BLaER1 treated with 17β-estradiol and CSF1 and Interleukin-3, amounts not matched to agents 10 nM and 100 nM (cell line): ENCODE results near the gene DIAPH2.
"Not testable (repeated sequence)": the region's sequence is repeated elsewhere in the genome, so short reads cannot be mapped to it uniquely, and the experiment has no call there.

Experiments used
- H3K27ac ChIP-seq, 11 experiments: shearing (Covaris generic); formaldehyde crosslinking; 2 replicates each; pipeline ENCODE4 v1.8.1; 2022
- H3K27me3 ChIP-seq, 11 experiments: shearing (Covaris generic); formaldehyde crosslinking; 2 replicates each; pipeline ENCODE4 v1.8.1; 2022
- H3K36me3 ChIP-seq, 11 experiments: shearing (Covaris generic); formaldehyde crosslinking; 2 replicates each; pipeline ENCODE4 v1.8.1; 2022
- H3K4me1 ChIP-seq, 10 experiments: shearing (Covaris generic); formaldehyde crosslinking; 2 replicates each; pipeline ENCODE4 v1.8.1; 2022
- H3K4me2 ChIP-seq, 11 experiments: shearing (Covaris generic); formaldehyde crosslinking; 2 replicates each; pipeline ENCODE4 v1.8.1; 2022
- H3K4me3 ChIP-seq, 10 experiments: shearing (Covaris generic); formaldehyde crosslinking; 2 replicates each; pipeline ENCODE4 v1.8.1; 2022
- H3K9ac ChIP-seq, 11 experiments: shearing (Covaris generic); formaldehyde crosslinking; 2 replicates each; pipeline ENCODE4 v1.8.1; 2022
- H3K9me3 ChIP-seq, 11 experiments: shearing (Covaris generic); formaldehyde crosslinking; replicated peaks in 1 of 11; 2 replicates each; pipeline ENCODE4 v1.8.1; 2022
- H4K20me1 ChIP-seq, 11 experiments: shearing (Covaris generic); formaldehyde crosslinking; 2 replicates each; pipeline ENCODE4 v1.8.1; 2022
- Cebpa-rat ChIP-seq, 11 experiments: shearing (Covaris generic); IDR thresholded peaks; 2 replicates each; pipeline ENCODE4 v1.8.1; 2022

Gene DIAPH2

GRCh38 chrX:96838537-96838936, 153.9 kb downstream of the DIAPH2 start:
- H3K9ac ChIP-seq = no peak overlapping the region
- TF ChIP-seq Cebpa-rat (IDR thresholded peaks at IDR 0.05) = no peak

GRCh38 chrX:96841325-96841724, 156.7 kb downstream of the DIAPH2 start:
- Histone ChIP-seq H3K4me3 (no peak overlapping the region), H3K36me3 (peaks cover 0 to 5% (median 0%) of the 10 kb centered on the region in 11 experiments; a peak in 1 of 22 replicates), H3K9me3 (no peaks in the 10 kb centered on the region), H3K9ac (no peak overlapping the region), H3K27ac (no peak overlapping the region), H3K4me1 (no peaks in the 10 kb centered on the region), H3K27me3 (peaks cover 66 to 90% (median 85%) of the 10 kb centered on the region in 11 experiments), H3K4me2 (no peak overlapping the region), H4K20me1 (peaks cover 0 to 16% (median 11%) of the 10 kb centered on the region in 11 experiments; a peak in 8 of 22 replicates)
- no peak for TF ChIP-seq Cebpa-rat (IDR thresholded peaks at IDR 0.05)

More at GRCh38 chrX:96838537-96838936, 153.9 kb downstream of the DIAPH2 start:
- peaks cover 52 to 86% (median 82%) of the 10 kb centered on the region in 11 experiments for H3K27me3 ChIP-seq
- H3K4me1 ChIP-seq = no peaks in the 10 kb centered on the region
- H4K20me1 ChIP-seq = peaks cover 0 to 22% (median 9%) of the 10 kb centered on the region in 11 experiments; a peak in 10 of 22 replicates
- H3K9me3 ChIP-seq = no peaks in the 10 kb centered on the region
- H3K4me3 ChIP-seq = no peak overlapping the region
- no peak overlapping the region for H3K27ac ChIP-seq
- peaks cover 0 to 2% (median 0%) of the 10 kb centered on the region in 11 experiments; a peak in 1 of 22 replicates for H3K36me3 ChIP-seq
- H3K4me2 ChIP-seq = no peak overlapping the region

DNA sequence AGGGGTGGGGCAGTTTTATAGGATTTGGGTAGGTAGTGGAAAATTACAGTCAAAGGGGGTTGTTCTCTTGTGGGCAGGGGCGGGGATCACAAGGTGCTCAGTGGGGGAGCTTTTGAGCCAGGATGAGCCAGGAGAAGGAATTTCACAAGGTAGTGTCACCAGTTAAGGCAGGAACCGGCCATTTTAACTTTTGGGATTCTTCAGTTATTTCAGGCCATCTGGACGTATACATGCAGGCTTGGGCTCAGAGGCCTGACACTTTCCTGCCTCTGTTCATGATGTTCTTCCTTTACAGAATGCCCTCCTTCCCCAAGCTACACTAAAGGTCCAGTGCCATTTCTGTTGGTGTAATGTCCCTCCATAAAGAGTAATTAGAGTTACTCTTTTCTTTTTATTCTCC, 157.2 kb downstream of the DIAPH2 start:
- H3K4me1 ChIP-seq, H3K36me3 ChIP-seq, H3K9me3 ChIP-seq, H3K4me3 ChIP-seq, H3K9ac ChIP-seq, H3K27ac ChIP-seq, H3K4me2 ChIP-seq: not testable (repeated sequence)
- Histone ChIP-seq H3K27me3 (peaks cover 71 to 94% (median 88%) of the 10 kb centered on the region in 11 experiments), H4K20me1 (peaks cover 0 to 16% (median 11%) of the 10 kb centered on the region in 11 experiments; a peak in 9 of 22 replicates)

DNA sequence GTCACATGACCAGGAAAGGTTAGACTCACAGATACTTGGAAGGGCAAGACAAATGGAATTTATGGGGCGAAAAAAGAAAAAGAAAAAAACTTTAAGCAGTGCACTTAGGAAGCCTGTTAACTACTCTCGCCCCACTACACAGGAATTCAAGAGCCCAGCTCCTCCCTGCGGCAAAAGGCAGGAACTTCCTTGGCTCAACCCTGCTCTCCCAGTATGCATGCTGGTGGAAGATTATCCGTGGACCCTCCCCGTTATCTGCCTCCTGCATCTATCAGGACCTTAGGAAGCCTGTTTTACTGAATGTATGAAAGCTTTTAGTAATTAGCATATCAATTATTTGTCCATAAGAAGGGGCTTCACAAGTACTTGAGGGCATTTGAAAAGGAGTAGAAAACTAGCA, 158.9 kb downstream of the DIAPH2 start:
- Histone ChIP-seq H4K20me1 (peaks cover 0 to 30% (median 11%) of the 10 kb centered on the region in 11 experiments; a peak in 11 of 22 replicates), H3K9ac (no peak overlapping the region), H3K27me3 (peaks cover 78 to 99% (median 91%) of the 10 kb centered on the region in 11 experiments), H3K4me3 (no peak overlapping the region), H3K4me1 (no peaks in the 10 kb centered on the region), H3K36me3 (peaks cover 0 to 5% (median 0%) of the 10 kb centered on the region in 11 experiments; a peak in 1 of 22 replicates), H3K27ac (no peak overlapping the region), H3K9me3 (no peaks in the 10 kb centered on the region), H3K4me2 (no peak overlapping the region)
- no peak for TF ChIP-seq Cebpa-rat (IDR thresholded peaks at IDR 0.05)

GRCh38 chrX:96846841-96847240, 162.2 kb downstream of the DIAPH2 start:
- no peak for TF ChIP-seq Cebpa-rat (IDR thresholded peaks at IDR 0.05)
- Histone ChIP-seq H3K4me3 (no peak overlapping the region), H3K27ac (no peak overlapping the region), H3K9ac (no peak overlapping the region), H3K36me3 (peaks cover 0 to 5% (median 0%) of the 10 kb centered on the region in 11 experiments; a peak in 1 of 22 replicates), H3K4me2 (no peak overlapping the region), H3K27me3 (peaks cover 82 to 100% (median 96%) of the 10 kb centered on the region in 11 experiments), H3K4me1 (no peaks in the 10 kb centered on the region), H3K9me3 (no peaks in the 10 kb centered on the region), H4K20me1 (peaks cover 0 to 54% (median 16%) of the 10 kb centered on the region in 11 experiments; a peak in 14 of 22 replicates)

- not testable (repeated sequence) for H3K27ac ChIP-seq, H3K4me3 ChIP-seq, H3K9ac ChIP-seq, H3K4me2 ChIP-seq, H3K9me3 ChIP-seq, H3K36me3 ChIP-seq
- Histone ChIP-seq H3K27me3 (peaks cover 67 to 97% (median 88%) of the 10 kb centered on the region in 11 experiments), H4K20me1 (peaks cover 0 to 22% (median 9%) of the 10 kb centered on the region in 11 experiments; a peak in 10 of 22 replicates), H3K4me1 (peaks cover 0 to 18% (median 9%) of the 10 kb centered on the region in 10 experiments; a peak in 10 of 20 replicates)
Measured at GRCh38 chrX:96859422-96859821, 174.8 kb downstream of the DIAPH2 start.

- no peak overlapping the region for H3K4me3 ChIP-seq
- peaks cover 0 to 5% (median 0%) of the 10 kb centered on the region in 11 experiments; a peak in 3 of 22 replicates for H3K9me3 ChIP-seq
- H3K27ac ChIP-seq = no peak overlapping the region
- H3K4me1 ChIP-seq = peaks cover 0 to 18% (median 9%) of the 10 kb centered on the region in 10 experiments; a peak in 10 of 20 replicates
- peaks cover 63 to 97% (median 91%) of the 10 kb centered on the region in 11 experiments for H3K27me3 ChIP-seq
- H3K36me3 ChIP-seq = no peaks in the 10 kb centered on the region
- 0 out of 22 replicates have a peak overlapping the region, but pooled peaks of 1 of the 11 experiments have one; percentile 12 for H3K9ac ChIP-seq
- TF ChIP-seq Cebpa-rat (IDR thresholded peaks at IDR 0.05) = no peak
- peak overlapping the region in 5 of 11 experiments; percentile 7 to 53 (median 34); a peak in 6 of 22 replicates for H3K4me2 ChIP-seq
- H4K20me1 ChIP-seq = peaks cover 0 to 22% (median 14%) of the 10 kb centered on the region in 11 experiments; a peak in 11 of 22 replicates
Measured at GRCh38 chrX:96861218-96861617, 176.6 kb downstream of the DIAPH2 start.

GRCh38 chrX:96861661-96862060, 177.0 kb downstream of the DIAPH2 start:
- Histone ChIP-seq H3K4me2 (peak overlapping the region in 3 of 11 experiments; percentile 34 to 53 (median 51); a peak in 5 of 22 replicates), H3K27ac (no peak overlapping the region)

GRCh38 chrX:96883608-96884007, 199.0 kb downstream of the DIAPH2 start, which contains the start of gene RPA4:
TSS of gene RPA4 (plus strand) at chrX:96883908. CDS start at chrX:96884311, 403 bp downstream.
- TF ChIP-seq Cebpa-rat (IDR thresholded peaks at IDR 0.05) = no peak
- no peak within 1 kb of the TSS for H3K27ac ChIP-seq
- no peaks in the 10 kb centered on the region for H3K4me1 ChIP-seq
- no peak within 1 kb of the TSS for H3K4me2 ChIP-seq
- peaks cover 0 to 24% (median 7%) of the 10 kb centered on the region in 11 experiments; a peak in 9 of 22 replicates for H4K20me1 ChIP-seq
- H3K9me3 ChIP-seq = no peaks in the 10 kb centered on the region
- no peak within 1 kb of the TSS for H3K4me3 ChIP-seq
- no peak within 1 kb of the TSS for H3K9ac ChIP-seq
- H3K36me3 ChIP-seq = peaks cover 0 to 27% (median 11%) of the 10 kb centered on the region in 11 experiments; a peak in 13 of 22 replicates
- peaks cover 40 to 93% (median 76%) of the 10 kb centered on the region in 11 experiments for H3K27me3 ChIP-seq

More at GRCh38 chrX:96861661-96862060, 177.0 kb downstream of the DIAPH2 start:
- Histone ChIP-seq H3K36me3 (no peaks in the 10 kb centered on the region), H3K27me3 (peaks cover 59 to 96% (median 87%) of the 10 kb centered on the region in 11 experiments), H3K4me3 (no peak overlapping the region), H4K20me1 (peaks cover 0 to 21% (median 14%) of the 10 kb centered on the region in 11 experiments; a peak in 10 of 22 replicates), H3K9ac (no peak overlapping the region), H3K9me3 (peaks cover 0 to 5% (median 0%) of the 10 kb centered on the region in 11 experiments; a peak in 3 of 22 replicates), H3K4me1 (peaks cover 0 to 18% (median 9%) of the 10 kb centered on the region in 10 experiments; a peak in 10 of 20 replicates)
- TF ChIP-seq Cebpa-rat (IDR thresholded peaks at IDR 0.05) = no peak
